HepG2 (cell line): ENCODE measurements around the gene NRL. TPM values are rescaled to one million over a fixed set of nuclear protein-coding genes. Genes with fewer than 3 reads are reported as not detected.
A peak's percentile ranks its signal among the peaks of the same experiment; 100 is the strongest.

ENCODE experiments used
- ELF4 ChIP-seq: sonication (generic); formaldehyde crosslinking; IDR thresholded peaks from 2 replicates; pipeline ENCODE4 v1.5.0; 2020; ENCODE audit warnings: missing genetic modification reagents, mild to moderate bottlenecking, moderate library complexity, borderline replicate concordance
- FOXC1 ChIP-seq: sonication (generic); formaldehyde crosslinking; IDR thresholded peaks from 2 replicates; pipeline ENCODE4 v1.8.0; 2022; ENCODE audit warnings: mild to moderate bottlenecking, missing genetic modification reagents, borderline replicate concordance
- ISL2 ChIP-seq: sonication (generic); formaldehyde crosslinking; IDR thresholded peaks from 2 replicates; pipeline ENCODE4 v1.5.0; 2020; ENCODE audit warnings: missing genetic modification reagents
- NFYB ChIP-seq: sonication (generic); formaldehyde crosslinking; IDR thresholded peaks from 2 replicates; pipeline ENCODE4 v1.4.0; 2020; ENCODE audit warnings: missing genetic modification reagents
- ZBTB40 ChIP-seq, 2 experiments: fragments of 450-650 bp in 1 of 2; sonication (generic) in 1 of 2; formaldehyde crosslinking in 1 of 2; IDR thresholded peaks; 2 replicates each; pipeline versions ENCODE4 v1.6.1 to v1.8.0; 2016 to 2022; ENCODE audit warnings: antibody characterized with exemption in 1 of 2, mild to moderate bottlenecking in 1 of 2, missing genetic modification reagents in 1 of 2
- ZHX2 ChIP-seq, 2 experiments: sonication (generic) in 1 of 2; formaldehyde crosslinking in 1 of 2; IDR thresholded peaks; 2 replicates each; pipeline versions ENCODE4 v1.6.1 to v1.9.0; 2014 to 2022; ENCODE audit warnings: antibody characterized with exemption in 1 of 2, borderline replicate concordance in 1 of 2, inconsistent platforms in 1 of 2, low read depth in 1 of 2, missing genetic modification reagents in 1 of 2
- ZKSCAN5 ChIP-seq: sonication (generic); formaldehyde crosslinking; IDR thresholded peaks from 2 replicates; pipeline ENCODE4 v1.5.1; 2020; ENCODE audit warnings: mild to moderate bottlenecking, missing genetic modification reagents
- ZNF879 ChIP-seq: sonication (generic); formaldehyde crosslinking; IDR thresholded peaks from 2 replicates; pipeline ENCODE4 v1.8.1; 2023; ENCODE audit warnings: missing genetic modification reagents
- polyA plus RNA-seq, 8 experiments: library from polyadenylated mRNA; depleted of rRNA in 3 of 8; stranded (reverse) in 7 of 8; unstranded in 1 of 8; fragments of >200 nt; fragmentation: Illumina TruSeq in 4 of 8; extraction: Trizol in 4 of 8; gene quantifications; 2 replicates each; pipeline versions ENCODE4 v1.2.1 to v1.2.3, GENCODE V29; 2011 to 2016; ENCODE audit warnings: low read depth in 4 of 8, missing spikeins in 1 of 8, mixed read lengths in 1 of 8; ENCODE audit not compliant: insufficient read depth in 1 of 8
- total RNA-seq, 5 experiments: library from RNA; depleted of rRNA; stranded (reverse); fragments of >200 nt; fragmentation: Illumina TruSeq; extraction: Trizol; gene quantifications; 2 replicates each; pipeline ENCODE4 v1.2.3, GENCODE V29; 2016; ENCODE audit warnings: low read depth in 1 of 5
- TF ChIP-seq, protein P1 (sequence below): sonication (generic); formaldehyde crosslinking; IDR thresholded peaks from 2 replicates; pipeline ENCODE4 v1.4.0; 2020; ENCODE audit warnings: missing genetic modification reagents, mild to moderate bottlenecking, borderline replicate concordance
- TF ChIP-seq, protein P2 (sequence below): sonication (generic); formaldehyde crosslinking; IDR thresholded peaks from 2 replicates; pipeline ENCODE4 v1.4.0; 2020; ENCODE audit warnings: low read depth, mild to moderate bottlenecking, missing genetic modification reagents

The NRL gene
- total and polyA plus RNA-seq, 2 of the 13 experiments (the other 11 are each of a cell fraction or from before 2014, with no cell fraction given), result 2.5 to 4.7 TPM

- TF ChIP-seq, protein P1, sequence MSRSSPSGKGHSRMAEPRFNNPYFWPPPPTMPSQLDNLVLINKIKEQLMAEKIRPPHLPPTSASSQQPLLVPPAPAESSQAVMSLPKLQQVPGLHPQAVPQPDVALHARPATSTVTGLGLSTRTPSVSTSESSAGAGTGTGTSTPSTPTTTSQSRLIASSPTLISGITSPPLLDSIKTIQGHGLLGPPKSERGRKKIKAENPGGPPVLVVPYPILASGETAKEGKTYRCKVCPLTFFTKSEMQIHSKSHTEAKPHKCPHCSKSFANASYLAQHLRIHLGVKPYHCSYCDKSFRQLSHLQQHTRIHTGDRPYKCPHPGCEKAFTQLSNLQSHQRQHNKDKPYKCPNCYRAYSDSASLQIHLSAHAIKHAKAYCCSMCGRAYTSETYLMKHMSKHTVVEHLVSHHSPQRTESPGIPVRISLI (CRISPR knock-in tag), result no peak
- TF ChIP-seq FOXC1 (no peak), ELF4 (CRISPR knock-in tag) (no peak), ZHX2 (IDR thresholded peaks at IDR 0.05; ENCODE audit: low read depth) (no peak), ZHX2 (CRISPR knock-in tag; IDR thresholded peaks at IDR 0.05; ENCODE audit: borderline replicate concordance) (no peak), ISL2 (CRISPR knock-in tag) (no peak), ZKSCAN5 (CRISPR knock-in tag) (0 out of 2 replicates have a peak, but pooled peaks have one; percentile 17), NFYB (no peak), ZBTB40 (IDR thresholded peaks at IDR 0.05) (no peak), ZBTB40 (CRISPR knock-in tag; IDR thresholded peaks at IDR 0.05) (no peak), ZNF879 (CRISPR knock-in tag) (no peak)
- TF ChIP-seq, protein P2, sequence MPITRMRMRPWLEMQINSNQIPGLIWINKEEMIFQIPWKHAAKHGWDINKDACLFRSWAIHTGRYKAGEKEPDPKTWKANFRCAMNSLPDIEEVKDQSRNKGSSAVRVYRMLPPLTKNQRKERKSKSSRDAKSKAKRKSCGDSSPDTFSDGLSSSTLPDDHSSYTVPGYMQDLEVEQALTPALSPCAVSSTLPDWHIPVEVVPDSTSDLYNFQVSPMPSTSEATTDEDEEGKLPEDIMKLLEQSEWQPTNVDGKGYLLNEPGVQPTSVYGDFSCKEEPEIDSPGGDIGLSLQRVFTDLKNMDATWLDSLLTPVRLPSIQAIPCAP (CRISPR knock-in tag), result no peak
Measured at GRCh38 chr14:24113379-24113800, 1.4 kb downstream of the NRL start (continued).
